EH (cell line): Measurements from ENCODE around the gene PTCRA.
A peak's percentile ranks its signal among the peaks of the same experiment; 100 is the strongest.
"Not testable (repeated sequence)": the region's sequence is repeated elsewhere in the genome, so short reads cannot be mapped to it uniquely, and the experiment has no call there.

Experiments
- DNase-seq: peaks from one replicate; pipeline ENCODE4 v3.0.0-alpha.2; 2015; ENCODE audit warnings: low read depth

The PTCRA gene, protein sequence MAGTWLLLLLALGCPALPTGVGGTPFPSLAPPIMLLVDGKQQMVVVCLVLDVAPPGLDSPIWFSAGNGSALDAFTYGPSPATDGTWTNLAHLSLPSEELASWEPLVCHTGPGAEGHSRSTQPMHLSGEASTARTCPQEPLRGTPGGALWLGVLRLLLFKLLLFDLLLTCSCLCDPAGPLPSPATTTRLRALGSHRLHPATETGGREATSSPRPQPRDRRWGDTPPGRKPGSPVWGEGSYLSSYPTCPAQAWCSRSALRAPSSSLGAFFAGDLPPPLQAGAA

DNA sequence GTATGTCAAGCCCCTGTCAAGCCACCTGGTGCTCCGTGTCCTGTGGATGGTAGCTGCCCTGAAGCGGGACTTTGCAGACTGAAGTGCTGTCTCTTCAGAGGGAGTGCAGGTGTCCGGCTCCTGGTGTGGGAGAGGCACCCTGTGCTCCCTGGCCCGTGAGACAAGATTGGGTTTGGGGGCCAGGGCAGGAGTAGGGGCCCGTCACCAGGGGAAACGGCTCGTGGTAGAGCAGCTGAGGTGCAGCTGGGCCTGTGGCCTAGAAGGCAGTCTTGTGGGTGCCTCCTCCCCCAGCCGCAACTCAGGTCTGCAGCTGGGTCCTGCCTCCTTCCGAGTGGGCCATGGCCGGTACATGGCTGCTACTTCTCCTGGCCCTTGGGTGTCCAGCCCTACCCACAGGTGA is at the start of gene PTCRA:
Gene PTCRA (plus strand): TSS at position 322 of the 400 bp plus-strand sequence. CDS start 17 bp downstream, at position 339.
- no peak for DNase-seq

GRCh38 chr6:42870145-42870936 is 45.5 kb upstream of the PTCRA start:
- no peak for DNase-seq

DNA sequence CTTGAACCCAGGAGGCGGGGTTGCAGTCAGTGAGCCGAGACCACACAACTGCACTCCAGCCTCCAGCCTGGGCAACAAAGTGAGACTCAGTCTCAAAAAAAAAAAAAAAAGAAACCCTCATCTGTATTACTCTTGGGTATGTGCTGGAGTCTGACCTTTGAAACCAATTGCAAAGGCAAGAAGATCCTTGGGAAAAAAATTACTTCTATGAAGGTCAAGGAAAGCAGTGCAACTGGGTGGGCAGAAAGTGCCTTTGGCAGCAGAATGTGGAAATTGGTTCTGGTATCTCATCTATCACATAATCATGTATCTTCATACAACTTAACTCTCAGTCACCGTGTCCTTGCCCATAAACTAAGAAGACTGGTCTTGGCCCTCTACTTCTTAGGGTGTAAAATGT is 44.1 kb upstream of the PTCRA start:
- no peak for DNase-seq

DNA sequence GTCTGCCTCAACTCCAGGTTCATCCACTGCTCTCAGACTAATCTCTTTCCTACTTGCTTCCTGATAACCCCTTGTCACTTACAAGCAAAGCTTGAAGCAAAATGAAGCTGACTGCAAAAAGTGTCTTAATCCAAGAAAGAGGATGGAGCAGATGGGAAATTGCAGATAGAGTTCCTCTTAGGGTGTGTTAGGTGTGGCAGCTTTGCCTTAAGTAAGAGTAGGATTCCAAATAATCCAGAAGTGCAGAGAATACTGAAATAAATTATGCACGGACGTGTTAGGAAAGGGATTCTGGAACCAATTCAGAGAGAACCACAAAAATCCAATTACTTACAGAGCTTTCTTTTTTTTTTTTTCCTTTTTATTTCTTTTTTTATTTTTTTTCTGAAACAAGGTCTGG is 42.5 kb upstream of the PTCRA start:
- peak; percentile 12 for DNase-seq

DNA sequence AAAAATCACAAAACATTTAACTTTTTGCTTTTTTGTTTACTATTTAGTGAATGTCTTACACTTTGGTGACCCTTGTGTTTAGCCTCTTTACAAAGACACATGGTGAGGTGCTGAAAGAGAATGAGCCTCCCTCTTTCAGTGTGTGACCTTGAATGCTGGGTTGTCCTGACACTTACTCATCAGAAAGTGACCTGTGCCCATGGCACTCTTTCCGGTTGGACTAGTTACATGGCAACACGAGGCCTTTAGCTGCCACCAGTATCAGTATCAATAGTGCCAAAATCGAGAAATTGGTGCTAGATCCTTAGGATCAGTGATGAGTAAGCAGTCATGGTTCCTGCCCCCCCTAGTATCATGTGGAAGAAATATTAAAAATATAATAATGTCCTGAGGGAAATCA is 38.2 kb upstream of the PTCRA start:
- no peak for DNase-seq

- peak; percentile 92 for DNase-seq
These were observed 36.2 kb upstream of the PTCRA start, which contains the start of gene RPL7L1 for GRCh38 chr6:42879372-42880239. RPL7L1 (plus strand) TSS chr6:42879616; CDS start chr6:42879911, 295 bp downstream.

DNA sequence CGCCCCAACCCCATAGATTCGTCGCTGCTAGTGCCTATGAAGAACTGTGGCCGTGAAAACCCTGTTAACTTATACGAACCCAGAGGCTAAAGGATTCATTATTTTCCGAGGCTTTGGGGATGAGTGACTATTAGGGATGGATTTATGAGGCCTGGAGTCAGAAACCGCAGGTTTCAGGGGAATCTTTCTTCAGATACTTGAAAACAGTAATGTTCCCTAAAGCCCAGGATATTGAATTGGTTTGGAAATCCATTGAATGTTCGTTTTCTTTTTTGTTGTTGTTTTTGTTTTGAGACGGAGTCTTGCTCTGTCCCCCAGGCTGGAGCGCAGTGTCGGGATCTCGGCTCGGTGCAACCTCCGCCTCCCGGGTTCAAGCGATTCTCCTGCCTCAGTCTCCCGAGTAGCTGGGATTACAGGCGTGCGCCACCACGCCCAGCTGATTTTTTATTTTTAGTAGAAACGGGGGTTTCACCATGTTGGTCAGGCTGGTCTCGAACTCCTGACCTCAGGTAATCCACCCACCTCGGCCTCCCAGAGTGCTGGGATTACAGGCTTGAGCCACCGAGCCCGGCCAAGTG is 35.5 kb upstream of the PTCRA start:
- DNase-seq, result not testable (repeated sequence)

DNA sequence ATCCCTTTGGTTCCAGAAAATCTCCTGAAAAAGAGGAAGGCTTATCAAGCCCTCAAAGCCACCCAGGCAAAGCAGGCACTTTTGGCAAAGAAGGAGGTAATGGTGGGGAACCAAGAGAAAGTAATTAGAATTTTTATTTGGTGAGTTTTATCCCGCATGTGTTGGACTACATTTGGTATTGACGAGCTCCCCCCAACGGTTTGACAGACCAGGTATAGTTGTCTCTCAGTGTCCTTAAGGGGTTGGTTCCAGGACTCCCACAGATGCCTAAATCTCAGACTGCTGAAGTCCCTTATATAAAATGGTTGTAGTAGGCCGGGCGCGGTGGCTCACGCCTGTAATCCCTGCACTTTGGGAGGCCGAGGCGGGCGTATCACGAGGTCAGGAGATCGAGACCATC is 35.0 kb upstream of the PTCRA start:
- DNase-seq, result not testable (repeated sequence)

GRCh38 chr6:42885702-42886101 is 30.2 kb upstream of the PTCRA start:
- no peak for DNase-seq

DNA sequence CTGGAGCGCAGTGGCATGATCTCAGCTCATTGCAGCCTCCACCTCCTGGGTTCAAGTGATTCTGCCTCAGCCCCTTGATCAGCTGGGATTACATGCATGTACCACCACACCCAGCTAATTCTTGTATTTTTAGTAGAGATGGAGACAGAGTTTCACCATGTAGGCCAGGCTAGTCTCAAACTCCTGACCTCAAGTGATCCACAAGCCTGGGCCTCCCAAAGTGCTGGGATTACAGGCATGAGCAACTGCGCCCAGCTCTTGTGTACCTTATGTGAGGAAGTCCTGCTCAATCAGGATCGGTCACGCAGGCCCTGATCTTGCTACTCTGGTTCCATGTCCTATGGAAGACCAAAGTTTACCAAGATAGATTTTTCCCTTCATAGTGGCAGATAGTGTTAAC is 27.7 kb upstream of the PTCRA start:
- DNase-seq, result not testable (repeated sequence)

- no peak for DNase-seq
These were observed 26.0 kb upstream of the PTCRA start for GRCh38 chr6:42889815-42890214.

GRCh38 chr6:42890311-42891198 is 25.3 kb upstream of the PTCRA start:
- DNase-seq, result peak; percentile 97

DNA sequence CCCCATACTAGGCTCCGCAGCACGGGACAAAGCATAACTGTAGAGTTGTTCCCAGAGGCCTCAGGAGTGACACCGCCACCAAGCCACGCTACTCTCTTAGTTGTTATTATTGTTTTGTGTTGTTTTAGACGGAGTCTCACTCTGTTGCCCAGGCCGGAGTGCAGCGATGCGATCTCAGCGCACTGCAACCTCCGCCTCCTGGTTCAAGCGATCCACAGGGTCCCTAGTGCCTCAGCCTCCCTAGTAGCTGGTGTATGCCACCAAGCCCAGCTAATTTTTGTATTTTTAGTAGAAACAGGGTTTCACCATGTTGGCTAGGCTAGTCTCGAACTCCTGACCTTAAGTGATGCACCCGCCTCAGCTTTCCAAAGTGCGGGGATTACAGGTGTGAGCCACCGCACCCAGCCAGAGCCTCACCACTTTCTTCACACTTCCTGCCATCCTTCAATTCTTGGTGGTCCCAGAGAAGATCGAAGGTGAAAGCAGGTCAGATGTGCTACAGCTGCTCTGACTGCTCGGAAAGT is 24.6 kb upstream of the PTCRA start:
- no peak for DNase-seq

- not testable (repeated sequence) for DNase-seq
These were observed 21.6 kb upstream of the PTCRA start for GRCh38 chr6:42894041-42894828.

- DNase-seq, result no peak
These were observed 19.6 kb upstream of the PTCRA start for GRCh38 chr6:42896178-42896719.

- DNase-seq, result peak; percentile 72
These were observed 16.9 kb upstream of the PTCRA start for GRCh38 chr6:42898891-42899361.

DNA sequence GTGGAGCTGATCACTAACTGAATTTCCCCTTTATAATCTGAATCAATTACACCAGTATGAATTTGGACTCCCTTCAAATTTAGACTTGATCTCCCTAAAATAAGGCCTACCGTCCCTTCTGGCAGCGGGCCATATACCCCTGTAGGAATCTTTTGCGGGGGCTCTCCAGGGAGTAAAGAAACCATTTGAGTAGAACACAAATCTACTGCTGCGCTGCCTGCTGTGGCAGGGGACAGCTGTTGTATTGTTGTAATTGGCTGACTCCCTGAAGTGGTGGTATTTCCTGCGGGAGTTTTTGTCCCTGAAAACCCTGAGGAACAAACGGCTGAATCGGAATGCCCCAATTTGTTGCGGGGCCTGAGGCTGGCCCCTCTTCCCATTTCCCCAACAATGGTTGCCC is 16.0 kb upstream of the PTCRA start:
- no peak for DNase-seq

DNA sequence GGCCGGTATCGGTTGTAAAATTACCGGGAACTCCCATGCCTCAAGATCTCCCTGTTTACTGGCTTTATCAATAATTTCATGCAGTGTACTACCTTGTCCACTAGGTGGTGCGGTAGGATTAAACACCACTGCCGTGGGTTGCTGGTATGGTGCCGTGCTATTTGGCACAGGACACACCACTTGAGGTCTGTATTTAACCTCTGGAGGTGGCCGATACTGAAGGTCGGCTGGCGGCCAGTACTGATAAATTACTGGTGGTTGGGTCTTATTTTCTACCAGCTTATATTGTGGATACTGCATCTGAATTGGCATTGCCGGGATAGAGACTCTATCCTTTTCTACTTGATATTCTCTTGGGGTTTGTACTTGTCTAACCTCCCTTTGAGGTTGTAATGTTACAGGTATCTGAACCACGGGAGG is 14.3 kb upstream of the PTCRA start:
- DNase-seq, result peak; percentile 85
